ENCODE results near the gene EEF2KMT.
"Not testable (repeated sequence)": the region's sequence is repeated elsewhere in the genome, so short reads cannot be mapped to it uniquely, and the experiment has no call there.

EEF2KMT gene

DNA sequence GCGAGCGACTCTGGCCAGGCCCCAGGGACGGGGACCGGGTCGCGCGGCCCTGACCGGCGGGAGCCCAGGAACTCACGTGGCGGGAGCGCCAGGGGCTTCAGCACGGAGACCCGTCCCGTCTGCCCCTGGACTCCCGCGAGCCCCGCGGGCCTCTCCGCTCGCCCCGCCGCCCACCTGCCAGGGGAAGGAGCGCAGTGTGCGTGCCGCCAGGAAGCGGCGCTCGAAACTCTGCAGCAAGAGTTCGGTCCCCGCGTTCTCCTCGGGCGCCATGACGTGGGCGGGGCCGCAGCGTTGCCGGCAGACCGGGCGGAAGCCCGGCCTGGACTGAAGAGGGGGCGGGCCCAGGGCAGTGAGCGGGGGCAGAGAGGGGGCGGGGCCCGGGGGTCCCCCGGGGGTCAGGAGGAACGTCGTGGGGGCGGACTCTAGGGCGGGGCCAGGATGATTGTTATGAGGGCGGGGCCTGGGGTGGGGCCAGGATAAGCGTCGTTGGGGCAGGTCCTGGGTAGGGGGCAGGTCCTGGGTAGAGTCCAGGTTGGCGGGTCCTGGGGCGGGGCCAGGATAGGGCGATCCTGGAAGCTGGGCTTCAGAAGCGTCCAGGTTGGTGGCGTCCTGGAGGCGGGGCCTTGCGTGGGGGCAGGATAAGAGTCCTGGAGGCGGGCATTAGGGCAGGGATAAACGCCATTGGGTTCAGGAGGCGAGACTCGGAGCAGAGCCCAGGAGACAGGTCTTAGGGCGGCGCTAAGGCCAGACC is at the start of gene EEF2KMT:
Gene EEF2KMT (minus strand): TSS at position 326 of the 751 bp plus-strand sequence. CDS start 56 bp downstream, at position 270.
- peak; percentile 89 for DNase-seq (ENCODE audit: low spot score)

DNA sequence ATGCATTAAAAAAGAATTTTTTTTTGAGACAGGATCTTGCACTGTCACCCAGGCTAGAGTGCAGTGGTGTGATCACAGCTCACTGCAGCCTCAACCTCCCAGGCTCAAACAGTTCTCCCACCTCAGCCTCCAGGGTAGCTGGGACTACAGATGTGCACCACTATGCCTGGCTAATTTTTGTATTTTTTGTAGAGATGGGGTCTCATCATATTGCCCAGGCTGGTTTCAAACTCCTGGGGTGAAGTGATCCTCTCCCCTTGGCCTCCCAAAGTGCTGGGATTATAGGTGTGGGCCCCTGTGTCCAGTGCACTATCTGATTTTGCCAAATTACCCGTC is 47.0 kb upstream of the EEF2KMT start:
- not testable (repeated sequence) for DNase-seq (ENCODE audit: low spot score)

GRCh38 chr16:5143761-5144620 is 46.4 kb upstream of the EEF2KMT start:
- DNase-seq (ENCODE audit: low spot score) = no peak

GRCh38 chr16:5140151-5140550 is 42.6 kb upstream of the EEF2KMT start:
- not testable (repeated sequence) for DNase-seq (ENCODE audit: low spot score)

DNA sequence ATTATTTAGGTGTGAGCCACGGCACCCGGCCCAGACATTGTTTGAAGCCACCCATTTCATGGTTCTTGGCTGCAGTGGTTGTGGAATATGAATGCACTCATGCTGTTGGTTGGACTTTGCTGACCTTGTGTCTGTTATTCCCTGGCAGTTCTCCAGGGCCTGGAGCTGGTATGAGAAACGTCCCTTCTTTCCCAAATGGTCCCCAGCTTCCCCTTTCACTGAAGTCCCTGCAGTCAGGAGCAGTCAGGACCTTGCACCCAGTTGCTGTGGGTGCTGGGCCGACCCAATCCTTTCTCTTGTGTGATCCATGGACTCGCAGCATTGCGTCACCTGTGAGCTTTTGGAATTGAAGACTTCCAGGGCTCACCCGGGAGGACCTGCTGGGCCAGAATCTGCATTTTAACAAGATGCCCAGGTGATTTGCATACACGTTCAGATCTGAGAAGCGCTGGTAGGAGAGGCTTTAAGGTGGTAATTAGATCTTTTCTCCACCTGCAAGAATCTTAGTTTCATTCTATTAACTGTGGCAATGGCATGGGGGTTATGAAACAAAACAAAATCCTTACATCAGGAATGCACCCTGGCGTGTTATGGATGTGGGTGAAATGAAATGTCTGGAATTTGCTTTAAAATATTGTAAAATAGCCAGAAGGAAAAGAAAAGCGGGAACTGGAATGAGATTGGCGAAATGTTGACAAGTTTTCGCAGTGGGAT is 37.3 kb upstream of the EEF2KMT start:
- DNase-seq (ENCODE audit: low spot score) = not testable (repeated sequence)

DNA sequence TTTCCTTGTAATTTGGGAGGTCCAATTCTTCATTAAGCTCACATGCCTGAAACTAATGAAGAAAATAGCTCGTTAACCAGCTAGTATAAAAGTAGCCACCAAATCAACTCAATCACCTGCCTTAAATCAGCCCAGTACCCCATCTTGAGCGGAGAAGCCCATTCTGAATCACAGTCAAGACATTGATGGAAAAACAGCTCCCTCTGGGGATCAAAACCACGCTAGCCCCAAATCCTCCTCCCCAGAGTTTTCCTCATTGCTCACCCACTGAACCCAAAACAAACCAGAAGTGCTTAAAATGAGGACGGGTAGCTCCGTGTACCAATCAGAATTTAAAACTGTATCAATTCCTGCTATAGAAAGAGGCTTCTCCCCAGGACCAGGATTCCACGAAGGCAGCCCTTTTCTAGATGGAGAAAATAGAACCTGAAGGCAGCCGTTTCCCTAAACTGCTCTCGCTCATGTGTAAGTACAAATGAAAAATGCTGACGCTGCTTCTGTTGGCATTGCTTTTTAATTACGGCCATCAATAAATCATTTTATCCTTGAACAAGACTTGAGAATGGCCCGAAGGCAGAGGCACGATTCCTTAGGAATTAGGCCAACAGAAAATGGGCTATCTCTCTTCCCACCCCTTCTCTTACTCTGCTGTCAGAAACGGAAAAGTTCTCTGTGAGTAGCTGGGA is 35.5 kb upstream of the EEF2KMT start:
- DNase-seq (ENCODE audit: low spot score) = not testable (repeated sequence)

DNA sequence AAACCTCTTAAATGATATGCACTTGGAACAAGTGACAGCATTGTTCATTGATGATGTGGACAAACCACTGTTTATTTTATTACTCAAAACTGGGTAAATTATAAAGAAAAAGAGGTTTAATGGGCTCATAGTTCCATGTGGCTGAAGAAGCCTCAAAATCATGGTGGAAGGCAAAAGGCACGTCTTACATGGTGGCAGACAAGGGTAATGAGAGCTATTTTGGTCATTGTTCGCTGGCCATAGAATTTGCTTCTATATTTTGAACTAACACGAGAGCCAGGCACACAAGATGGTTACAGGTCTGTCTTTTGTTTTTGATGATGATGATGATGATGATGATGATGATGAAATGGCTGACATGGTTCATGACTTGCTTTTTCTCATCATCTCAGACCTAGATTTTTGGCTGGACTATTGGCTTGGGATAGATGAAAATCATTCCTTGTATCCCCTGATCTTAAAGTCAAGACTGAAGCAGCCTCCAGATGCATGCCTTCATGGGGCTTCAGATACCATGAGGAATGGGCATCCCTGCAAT is 33.9 kb upstream of the EEF2KMT start:
- DNase-seq (ENCODE audit: low spot score) = not testable (repeated sequence)

DNA sequence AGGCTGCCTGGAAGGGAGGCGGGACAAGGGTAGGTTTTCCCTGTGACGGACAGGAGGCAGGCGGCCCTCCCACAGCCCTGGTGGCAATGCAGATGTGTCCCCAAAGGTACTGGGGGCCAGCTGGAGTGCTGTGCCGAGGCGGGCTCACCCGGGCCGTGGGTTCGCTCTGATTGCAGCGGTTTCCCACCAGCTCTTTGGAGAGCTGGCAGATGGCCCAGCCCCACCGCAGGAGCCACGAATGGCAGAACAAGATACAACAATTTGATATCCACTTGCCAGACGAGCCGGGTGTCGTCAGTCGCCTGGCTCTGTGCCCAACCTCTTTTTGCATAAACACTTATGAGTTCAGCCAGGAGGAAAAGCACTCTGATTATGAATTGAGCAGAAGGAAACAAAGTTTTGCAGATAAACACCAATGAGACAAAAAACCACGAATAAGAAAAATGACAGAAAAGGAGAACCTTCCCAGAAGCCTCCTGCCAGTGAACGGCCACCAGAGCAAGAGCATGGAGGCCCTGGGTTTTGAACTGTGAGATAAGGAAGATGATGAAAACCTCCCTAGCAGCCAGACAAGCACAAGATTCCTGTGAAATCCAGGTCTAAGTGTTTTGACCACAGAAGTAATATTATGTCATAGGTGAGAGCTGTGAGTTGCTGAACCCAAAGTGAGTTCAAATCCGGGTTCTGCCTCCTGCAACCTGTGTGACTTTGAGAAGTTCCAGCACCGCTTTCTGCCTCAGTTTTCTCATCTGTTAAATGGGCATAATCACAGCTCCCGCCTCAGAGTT is 19.9 kb upstream of the EEF2KMT start:
- not testable (repeated sequence) for DNase-seq (ENCODE audit: low spot score)

GRCh38 chr16:5116780-5117295 is 19.2 kb upstream of the EEF2KMT start:
- DNase-seq (ENCODE audit: low spot score) = not testable (repeated sequence)

DNA sequence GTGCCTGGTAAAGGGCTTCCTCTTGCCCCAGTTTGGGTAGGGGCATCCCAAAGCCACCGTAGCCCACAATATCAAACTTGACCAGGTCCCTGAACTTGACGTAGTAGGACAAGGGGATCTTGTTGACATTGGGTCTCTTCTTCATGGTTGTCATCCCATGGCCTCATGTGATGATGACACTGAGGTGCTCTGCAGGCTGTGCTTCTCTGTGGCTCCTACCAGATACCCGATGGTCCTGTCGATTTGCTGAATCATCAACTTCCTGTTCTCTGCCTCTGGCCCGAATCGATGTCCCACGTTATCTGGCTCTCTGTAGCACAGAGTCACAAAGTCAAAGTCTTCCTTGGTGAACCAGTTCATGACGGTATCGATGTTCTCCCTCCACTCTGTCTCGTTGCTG is 13.3 kb upstream of the EEF2KMT start:
- DNase-seq (ENCODE audit: low spot score) = not testable (repeated sequence)

- no peak for DNase-seq (ENCODE audit: low spot score)
These were observed 11.0 kb upstream of the EEF2KMT start for GRCh38 chr16:5108505-5109158.

GRCh38 chr16:5105039-5105438 is 7.4 kb upstream of the EEF2KMT start:
- DNase-seq (ENCODE audit: low spot score) = not testable (repeated sequence)

- DNase-seq (ENCODE audit: low spot score) = not testable (repeated sequence)
These were observed 5.9 kb upstream of the EEF2KMT start for GRCh38 chr16:5103296-5104032.

DNA sequence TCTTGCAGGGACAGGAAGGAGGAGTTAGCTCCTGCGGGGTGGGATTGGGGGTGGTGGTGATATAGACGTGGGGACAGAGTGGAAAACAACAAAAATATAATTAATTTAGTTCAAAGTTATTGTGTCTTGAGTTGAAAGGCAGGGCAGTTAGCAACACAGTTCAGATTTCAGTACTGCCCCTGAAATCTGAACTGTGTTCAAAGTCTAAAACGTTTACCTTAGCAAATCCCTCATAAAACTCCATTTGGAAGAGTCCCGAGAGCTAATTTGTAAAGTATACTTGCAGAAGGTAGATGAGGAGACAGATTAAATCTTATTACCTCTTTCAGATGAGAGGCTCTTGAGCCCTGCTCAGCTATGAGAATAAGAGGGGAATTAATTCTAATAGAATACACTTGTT is 1.6 kb upstream of the EEF2KMT start:
- not testable (repeated sequence) for DNase-seq (ENCODE audit: low spot score)

DNA sequence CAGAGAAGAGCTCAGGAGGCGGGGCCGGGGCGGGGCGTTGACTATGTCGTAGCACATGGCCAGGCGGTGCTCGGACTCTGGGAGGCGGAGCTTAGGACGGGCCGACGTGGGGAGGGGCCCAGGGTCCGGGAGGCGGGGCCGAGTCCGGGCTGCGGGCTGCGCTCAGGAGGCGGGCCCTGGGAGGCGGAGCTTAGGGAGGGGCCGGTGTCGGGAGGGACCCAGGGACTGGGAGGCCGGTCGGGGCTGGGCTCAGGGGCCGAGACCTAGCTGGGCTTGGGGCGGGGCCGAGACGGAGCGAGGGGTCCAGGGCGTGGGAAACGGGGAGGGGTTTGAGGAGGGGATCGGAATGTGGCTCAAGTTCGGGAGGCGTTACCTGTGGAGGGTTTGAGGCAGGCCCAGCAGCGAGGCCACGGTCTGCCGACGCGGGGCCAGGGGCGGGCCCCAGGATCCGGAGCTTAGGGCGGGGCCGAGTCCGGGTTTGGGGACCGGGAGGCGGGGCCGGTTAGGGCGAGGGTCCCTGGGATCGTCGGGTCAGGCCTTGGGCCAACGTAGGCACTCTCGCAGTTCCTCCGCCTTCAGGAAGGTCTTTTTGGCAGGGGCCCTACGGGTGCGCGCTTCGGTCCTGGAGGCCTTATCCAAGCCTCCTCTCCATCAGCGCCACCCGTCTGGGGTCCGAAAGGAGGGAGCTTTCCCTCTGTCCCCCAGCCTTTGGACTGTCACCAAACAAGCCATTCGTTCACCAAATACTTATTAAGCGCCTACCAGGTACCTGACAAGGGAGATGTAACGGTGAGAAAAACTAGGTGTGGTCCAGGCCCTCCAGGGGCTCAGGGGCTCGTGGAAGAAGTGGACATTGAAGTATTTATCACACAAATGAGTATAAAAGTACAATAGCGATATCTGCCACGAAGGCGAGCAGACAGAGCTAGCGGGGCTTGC is 895 bp upstream of the EEF2KMT start:
- DNase-seq (ENCODE audit: low spot score) = not testable (repeated sequence)

DNA sequence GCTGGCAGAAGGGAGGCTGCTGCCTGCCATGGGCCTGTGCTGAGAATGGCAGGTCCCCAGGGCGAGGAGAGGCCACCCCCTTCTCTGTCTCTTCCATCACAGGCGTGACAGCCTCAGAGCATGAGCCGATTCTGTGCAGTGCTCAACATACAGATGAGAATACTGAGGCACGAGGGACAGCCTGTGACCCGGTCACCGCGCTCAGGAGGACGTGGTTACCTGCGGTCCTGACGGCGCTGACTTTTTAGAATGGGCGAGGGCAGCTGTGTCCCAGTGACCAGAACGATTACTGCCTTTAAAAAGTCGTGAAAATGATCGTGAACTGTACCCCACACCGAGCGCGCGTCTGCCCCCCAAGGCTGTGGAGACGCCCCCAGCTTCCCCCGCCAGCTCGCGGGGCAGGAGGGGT is 530 bp downstream of the EEF2KMT start:
- peak; percentile 9 for DNase-seq (ENCODE audit: low spot score)

DNA sequence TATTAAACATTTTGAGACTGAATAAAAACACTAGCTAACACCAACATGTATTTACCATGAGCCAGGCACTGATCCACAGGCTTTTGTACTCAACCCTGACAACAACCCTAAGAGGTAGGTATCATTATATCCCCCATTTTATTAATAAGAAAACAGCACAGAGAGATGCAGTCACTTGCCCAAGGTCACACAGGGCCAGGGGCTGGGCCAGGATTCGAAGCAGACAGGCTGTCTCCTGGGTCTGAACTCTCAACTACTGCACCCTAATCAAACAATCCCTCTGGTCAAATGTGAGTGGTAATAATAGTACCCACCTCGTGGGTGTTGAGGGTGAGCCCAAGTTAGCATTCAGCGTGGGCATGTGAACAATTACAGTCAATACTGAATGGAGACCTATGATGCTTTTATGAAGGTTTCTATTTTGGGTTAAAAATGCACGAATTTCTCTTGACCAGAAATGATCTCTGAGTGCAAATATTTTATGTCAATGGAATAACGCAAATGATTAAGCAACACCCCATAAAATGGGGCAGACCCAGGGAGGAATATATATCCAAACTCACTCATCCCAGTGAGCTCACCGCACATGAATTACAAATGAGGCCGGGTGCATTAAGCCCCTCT is 1.0 kb downstream of the EEF2KMT start:
- DNase-seq (ENCODE audit: low spot score) = not testable (repeated sequence)

Data from germinal center (tissue), 1 donor.